Heart left ventricle (tissue), 16 donors: Measurements from ENCODE around the gene ZNF598. TPM values are rescaled to one million over a fixed set of nuclear protein-coding genes. Genes with fewer than 3 reads are reported as not detected.

Experiments
- ATAC-seq, 4 donors: fragments of 200-7000 bp; cut with Tn5 transposase; one replicate each; pipeline ENCODE4 v1.9.1; 2020 to 2022; ENCODE audit warnings: moderate library complexity in 4 of 4, mild to moderate bottlenecking in 3 of 4, moderate number of reproducible peaks in 1 of 4
- DNase-seq, 5 donors: peaks; one replicate each; pipeline ENCODE4 v3.0.0-alpha.2; 2020
- H3K27ac ChIP-seq, 12 donors: fragments of 200-600 bp; sonication (generic) in 4 of 12; one replicate each; pipeline versions ENCODE4 v1.5.0 to v1.8.0; 2016 to 2022; ENCODE audit warnings: mild to moderate bottlenecking in 2 of 12
- H3K27me3 ChIP-seq, 9 donors: fragments of 200-600 bp; sonication (generic) in 2 of 9; one replicate each; pipeline versions ENCODE4 v1.5.1 to v1.8.0; 2016 to 2022; ENCODE audit warnings: mild to moderate bottlenecking in 3 of 9
- H3K36me3 ChIP-seq, 9 donors: fragments of 200-600 bp; sonication (generic) in 2 of 9; one replicate each; pipeline versions ENCODE4 v1.5.0 to v1.8.0; 2018 to 2022; ENCODE audit warnings: mild to moderate bottlenecking in 2 of 9
- H3K4me1 ChIP-seq, 12 donors: fragments of 200-600 bp; sonication (generic) in 4 of 12; one replicate each; pipeline versions ENCODE4 v1.5.0 to v1.8.0; 2016 to 2022; ENCODE audit warnings: mild to moderate bottlenecking in 3 of 12
- H3K4me3 ChIP-seq, 12 donors: fragments of 200-600 bp; sonication (generic) in 4 of 12; one replicate each; pipeline versions ENCODE4 v1.5.0 to v1.8.0; 2017 to 2022; ENCODE audit warnings: mild to moderate bottlenecking in 9 of 12, moderate library complexity in 4 of 12
- H3K9me3 ChIP-seq, 12 donors: fragments of 200-600 bp; sonication (generic) in 4 of 12; one replicate each; pipeline versions ENCODE4 v1.5.0 to v1.8.0; 2016 to 2022; ENCODE audit warnings: mild to moderate bottlenecking in 1 of 12
- POLR2A ChIP-seq, 2 donors: fragments of 450-650 bp; IDR thresholded peaks; one replicate each; pipeline ENCODE4 v1.6.1; 2017; ENCODE audit warnings: antibody characterized with exemption in 2 of 2, mild to moderate bottlenecking in 2 of 2, moderate library complexity in 2 of 2
- WGBS, 4 donors: extraction: QIAGEN DNeasy Blood & Tissue Kit in 2 of 4; methylation state at CpG; one replicate each; pipeline versions ENCODE4 v1.1.5 to v1.1.7; 2013 to 2018; 5-methylcytosine and 5-hydroxymethylcytosine counted together
- intact Hi-C, 10 donors: fragments of 100-400 bp; cut with DNase I; formaldehyde crosslinking; loops; one replicate each; pipeline versions ENCODE4 v1.11.1 to v1.14.2; 2022
- polyA plus RNA-seq, 2 donors: library from polyadenylated mRNA; stranded (reverse); fragments of 200-250 nt; gene quantifications; one replicate each; pipeline ENCODE4 v1.2.3, GENCODE V29; 2013
- total RNA-seq, 9 donors: library from RNA; depleted of rRNA in 2 of 9; stranded (reverse); fragments of >200 nt in 2 of 9; fragmentation: NEBNext Ultra II Directional in 3 of 9; extraction: Animal tissue kit (Norgen Biotek cat#: 25700) in 3 of 9; gene quantifications; one replicate each; pipeline versions ENCODE4 v1.1.0 to v1.2.4, GENCODE V29; 2016 to 2023
- TF ChIP-seq, protein P1 (sequence below), 12 donors: fragments of 200-600 bp; sonication (generic) in 4 of 12; IDR thresholded peaks; one replicate each; pipeline versions ENCODE4 v1.5.0 to v1.8.0; 2018 to 2022; ENCODE audit warnings: antibody characterized with exemption in 12 of 12, mild to moderate bottlenecking in 5 of 12
- donor health status: ischemic (EF 13 %, LVEDD 7.1; RV severe dilation, severe dysfunction).
- donor health status: healthy with polysubstance abuse.
- donor health status: DM: no; HTN: yes; CAD: no.
- donor health status: DM: no; HTN: no; CAD: no.
- donor health status: ischemic (EF 25% LVEDD 6.9; RV normal size, moderate dysfunction).
- donor health status: ischemic (EF 25% LVEDD 5.7; RV mildly dilated, moderate dysfunction).
- donor health status: healthy.
- donor health status: DM: yes; HTN: yes; CAD: no.
- donor health status: ischemic (EF 35%, LVEDD 5.7; RV mildly dilated, moderate dysfunction).
- donor health status: nonischemic (EF 11% LVEDD 7.7; RV severe dilation, severe dysfunction).
- donor health status: DM: yes; HTN: yes; CAD: no.
- donor health status: PGD.
- donor health status: ischemic (EF 29% LVEDD 5.4; RV normal size, mild dysfunction).
- donor health status: nonischemic (EF 23%, LVEDD 6.1; RV moderate dilation, normal function).

Gene ZNF598
- total and polyA plus RNA-seq, 11 donors: 9.4 to 47.4 (median 17.0) TPM

DNA sequence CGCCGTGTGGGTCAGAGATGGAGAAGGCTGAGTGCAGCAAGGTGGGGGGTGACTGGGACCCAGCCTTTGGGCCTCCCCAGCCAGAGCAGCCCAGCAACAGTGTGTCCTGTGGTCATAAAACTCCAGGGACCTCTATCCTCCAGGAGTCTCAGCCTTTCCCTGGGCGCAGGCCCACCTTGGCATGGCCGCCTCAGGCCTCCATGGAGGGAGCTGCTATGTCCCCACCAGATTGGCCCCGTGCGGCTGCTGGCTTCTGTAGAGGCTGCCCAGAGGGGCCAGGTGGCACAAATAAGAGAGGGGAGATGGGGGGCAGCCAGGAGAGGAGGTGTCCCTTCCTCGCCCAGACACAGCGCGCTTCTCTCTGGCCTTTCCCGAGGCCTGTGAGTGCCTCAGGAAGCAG is 22.4 kb downstream of the ZNF598 start:
- no peaks in the 10 kb centered on the region for H3K9me3 ChIP-seq
- TF ChIP-seq POLR2A (IDR thresholded peaks at IDR 0.05): no peak
- TF ChIP-seq, protein P1, sequence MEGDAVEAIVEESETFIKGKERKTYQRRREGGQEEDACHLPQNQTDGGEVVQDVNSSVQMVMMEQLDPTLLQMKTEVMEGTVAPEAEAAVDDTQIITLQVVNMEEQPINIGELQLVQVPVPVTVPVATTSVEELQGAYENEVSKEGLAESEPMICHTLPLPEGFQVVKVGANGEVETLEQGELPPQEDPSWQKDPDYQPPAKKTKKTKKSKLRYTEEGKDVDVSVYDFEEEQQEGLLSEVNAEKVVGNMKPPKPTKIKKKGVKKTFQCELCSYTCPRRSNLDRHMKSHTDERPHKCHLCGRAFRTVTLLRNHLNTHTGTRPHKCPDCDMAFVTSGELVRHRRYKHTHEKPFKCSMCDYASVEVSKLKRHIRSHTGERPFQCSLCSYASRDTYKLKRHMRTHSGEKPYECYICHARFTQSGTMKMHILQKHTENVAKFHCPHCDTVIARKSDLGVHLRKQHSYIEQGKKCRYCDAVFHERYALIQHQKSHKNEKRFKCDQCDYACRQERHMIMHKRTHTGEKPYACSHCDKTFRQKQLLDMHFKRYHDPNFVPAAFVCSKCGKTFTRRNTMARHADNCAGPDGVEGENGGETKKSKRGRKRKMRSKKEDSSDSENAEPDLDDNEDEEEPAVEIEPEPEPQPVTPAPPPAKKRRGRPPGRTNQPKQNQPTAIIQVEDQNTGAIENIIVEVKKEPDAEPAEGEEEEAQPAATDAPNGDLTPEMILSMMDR (IDR thresholded peaks at IDR 0.05): no peak
- H3K27ac ChIP-seq: no peak overlapping the region
- H3K4me3 ChIP-seq: no peak overlapping the region
- peaks cover 0 to 20% (median 13%) of the 10 kb centered on the region in 9 donors for H3K36me3 ChIP-seq
- peaks cover 8 to 52% (median 31%) of the 10 kb centered on the region in 12 donors for H3K4me1 ChIP-seq
- ATAC-seq: no peak
- peaks cover 11 to 46% (median 31%) of the 10 kb centered on the region in 9 donors for H3K27me3 ChIP-seq
- 84 to 94% (median 90%) methylated on average over 10 of the region's 10 CpGs for WGBS, 4 donors
- no peak for DNase-seq
- intact Hi-C loops: no loop called here

DNA sequence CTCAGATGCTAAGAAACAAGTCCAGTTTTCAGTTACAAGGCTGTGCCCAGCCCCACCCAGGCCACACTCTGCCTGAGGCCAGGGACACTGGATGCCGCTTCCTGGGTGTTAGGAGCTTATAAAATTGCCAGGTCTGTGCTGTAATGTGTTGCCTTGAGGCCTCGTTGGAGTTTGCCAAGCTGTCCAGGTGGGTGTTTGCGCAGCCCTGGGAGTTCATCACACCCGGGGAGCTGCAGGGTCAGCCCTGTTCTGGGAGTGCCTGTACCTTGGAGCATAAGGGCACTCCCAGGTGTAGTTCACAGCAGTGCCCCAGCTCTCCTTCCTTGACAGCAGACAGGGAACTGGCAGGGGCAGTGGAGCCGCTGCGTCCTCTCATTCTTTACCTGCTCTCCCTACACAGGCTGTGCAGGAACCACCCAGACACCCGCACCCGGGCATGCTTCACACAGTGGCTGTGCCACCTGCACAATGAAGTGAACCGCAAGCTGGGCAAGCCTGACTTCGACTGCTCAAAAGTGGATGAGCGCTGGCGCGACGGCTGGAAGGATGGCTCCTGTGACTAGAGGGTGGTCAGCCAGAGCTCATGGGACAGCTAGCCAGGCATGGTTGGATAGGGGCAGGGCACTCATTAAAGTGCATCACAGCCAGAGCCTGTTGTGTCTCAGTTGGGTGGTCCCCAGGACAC is 24.0 kb downstream of the ZNF598 start:
- ATAC-seq: no peak
- Histone ChIP-seq H3K4me3 (peak overlapping the region in 1 of 12 donors; percentile 98), H3K36me3 (peaks cover 0 to 20% (median 13%) of the 10 kb centered on the region in 9 donors), H3K9me3 (no peaks in the 10 kb centered on the region), H3K4me1 (peaks cover 3 to 39% (median 17%) of the 10 kb centered on the region in 12 donors), H3K27me3 (peaks cover 11 to 49% (median 28%) of the 10 kb centered on the region in 9 donors), H3K27ac (no peak overlapping the region)
- intact Hi-C loops: loop anchor here in 1 of 10 donors (2.0 kb wide), 1 partner anchor 23 kb away; the partner anchor contains the start of gene ZNF598
- TF ChIP-seq POLR2A (IDR thresholded peaks at IDR 0.05): no peak
- TF ChIP-seq, protein P1 (IDR thresholded peaks at IDR 0.05): no peak
- WGBS, 4 donors: 90 to 96% (median 95%) methylated on average over 6 to 14 of the region's 14 CpGs
- no peak for DNase-seq

DNA sequence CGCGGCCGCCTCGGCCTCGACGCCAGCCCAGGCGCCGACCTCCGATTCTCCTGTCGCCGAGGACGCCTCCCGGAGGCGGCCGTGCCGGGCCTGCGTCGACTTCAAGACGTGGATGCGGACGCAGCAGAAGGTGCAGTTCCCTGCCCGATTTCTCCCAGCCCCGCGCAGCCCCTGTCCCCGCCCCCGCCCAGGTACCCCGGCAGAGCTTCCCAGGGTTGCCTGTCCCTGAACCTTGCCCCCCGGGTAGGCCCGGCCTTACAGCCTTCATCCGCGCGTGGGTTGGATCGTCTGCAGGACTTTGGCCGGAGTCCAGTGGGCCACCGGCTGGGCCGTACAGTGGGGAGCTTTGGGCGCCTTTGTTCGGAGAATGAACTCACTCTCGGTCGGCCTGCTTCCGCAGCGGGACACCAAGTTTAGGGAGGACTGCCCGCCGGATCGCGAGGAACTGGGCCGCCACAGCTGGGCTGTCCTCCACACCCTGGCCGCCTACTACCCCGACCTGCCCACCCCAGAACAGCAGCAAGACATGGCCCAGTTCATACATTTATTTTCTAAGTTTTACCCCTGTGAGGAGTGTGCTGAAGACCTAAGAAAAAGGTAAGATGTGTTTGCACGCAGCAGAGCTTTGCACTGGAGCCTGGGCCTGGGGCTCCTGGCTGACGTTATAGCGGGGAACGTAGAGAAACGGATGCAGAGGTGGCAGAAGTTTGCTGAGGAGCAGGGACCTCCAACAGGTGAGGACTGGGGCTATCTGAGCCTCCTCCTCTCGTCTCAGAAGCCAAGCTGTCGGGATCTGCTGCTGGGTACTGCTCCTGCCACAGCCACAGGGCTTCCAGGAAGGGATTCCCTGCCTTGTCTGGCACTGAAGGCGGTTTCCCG is 25.0 kb downstream of the ZNF598 start:
- Histone ChIP-seq H3K27ac (peak overlapping the region in 11 of 12 donors; percentile 62 to 88 (median 80)), H3K36me3 (peaks cover 0 to 20% (median 13%) of the 10 kb centered on the region in 9 donors), H3K9me3 (no peaks in the 10 kb centered on the region), H3K27me3 (peaks cover 12 to 51% (median 26%) of the 10 kb centered on the region in 9 donors), H3K4me3 (peak overlapping the region; percentile 59 to 98 (median 86)), H3K4me1 (peaks cover 3 to 39% (median 20%) of the 10 kb centered on the region in 12 donors)
- TF ChIP-seq, protein P1 (IDR thresholded peaks at IDR 0.05): no peak
- TF ChIP-seq POLR2A (IDR thresholded peaks at IDR 0.05): no peak
- 11 to 22% (median 12%) methylated on average over 19 to 58 of the region's 58 CpGs for WGBS, 4 donors
- DNase-seq: no peak
- ATAC-seq: peak in 2 of 4 donors; percentile 1 to 20
- intact Hi-C loops: loop anchor here in 1 of 10 donors (2.0 kb wide), 1 partner anchor 24 kb away; the partner anchor contains the start of gene ZNF598
